GM18868 (cell line): ENCODE measurements around the gene SLC6A2.
"Not testable (repeated sequence)": the region's sequence is repeated elsewhere in the genome, so short reads cannot be mapped to it uniquely, and the experiment has no call there.

ENCODE experiments used
- ATAC-seq: cut with Tn5 transposase; IDR thresholded peaks from one replicate; pipeline ENCODE4 v1.9.1; 2021; ENCODE audit warnings: mild to moderate bottlenecking, moderate library complexity; ENCODE audit not compliant: unreplicated experiment

Gene SLC6A2

DNA sequence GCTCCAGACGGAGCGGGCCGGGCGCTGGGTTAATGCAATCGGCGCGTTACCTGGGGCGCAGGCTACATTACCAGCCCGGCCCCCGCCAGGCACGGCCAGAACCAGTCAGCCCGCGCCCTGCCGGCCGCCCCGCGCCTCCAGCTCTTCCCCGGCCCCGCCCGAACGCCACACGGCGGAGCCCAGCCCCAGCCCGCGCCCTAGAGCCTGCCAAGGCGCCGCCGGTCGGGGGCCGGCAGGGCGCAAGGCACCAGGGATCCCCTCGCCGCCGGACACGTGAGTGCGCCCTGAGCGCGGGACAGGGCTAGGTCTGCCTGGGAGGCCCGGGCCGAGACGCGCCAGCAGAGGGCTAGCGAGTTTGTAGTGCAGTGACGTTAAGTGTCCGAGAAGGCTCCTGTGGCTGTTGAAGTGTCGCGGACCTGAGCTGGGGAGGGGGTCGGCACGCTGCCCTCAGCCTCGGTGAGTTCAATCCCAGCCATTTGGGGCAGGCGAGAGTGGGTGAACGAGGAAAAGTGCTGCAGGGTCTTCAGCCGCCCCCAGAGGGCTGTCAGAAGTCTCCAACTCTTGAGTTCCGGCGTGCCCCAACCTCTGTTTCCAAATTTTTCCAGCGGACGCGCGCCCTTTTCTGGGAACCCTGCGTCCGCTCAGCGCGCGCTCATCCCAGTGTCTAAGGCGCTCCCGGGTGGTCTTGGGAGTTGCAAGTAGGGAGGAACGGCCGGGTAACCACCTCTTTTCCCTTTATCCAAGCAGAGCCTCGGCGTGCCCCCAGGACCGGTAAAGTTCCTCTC is at the start of gene SLC6A2:
SLC6A2 (plus strand) TSS at position 92 of the 785 bp plus-strand sequence. CDS start 707 bp downstream, outside the sequence.
- ATAC-seq: no peak

DNA sequence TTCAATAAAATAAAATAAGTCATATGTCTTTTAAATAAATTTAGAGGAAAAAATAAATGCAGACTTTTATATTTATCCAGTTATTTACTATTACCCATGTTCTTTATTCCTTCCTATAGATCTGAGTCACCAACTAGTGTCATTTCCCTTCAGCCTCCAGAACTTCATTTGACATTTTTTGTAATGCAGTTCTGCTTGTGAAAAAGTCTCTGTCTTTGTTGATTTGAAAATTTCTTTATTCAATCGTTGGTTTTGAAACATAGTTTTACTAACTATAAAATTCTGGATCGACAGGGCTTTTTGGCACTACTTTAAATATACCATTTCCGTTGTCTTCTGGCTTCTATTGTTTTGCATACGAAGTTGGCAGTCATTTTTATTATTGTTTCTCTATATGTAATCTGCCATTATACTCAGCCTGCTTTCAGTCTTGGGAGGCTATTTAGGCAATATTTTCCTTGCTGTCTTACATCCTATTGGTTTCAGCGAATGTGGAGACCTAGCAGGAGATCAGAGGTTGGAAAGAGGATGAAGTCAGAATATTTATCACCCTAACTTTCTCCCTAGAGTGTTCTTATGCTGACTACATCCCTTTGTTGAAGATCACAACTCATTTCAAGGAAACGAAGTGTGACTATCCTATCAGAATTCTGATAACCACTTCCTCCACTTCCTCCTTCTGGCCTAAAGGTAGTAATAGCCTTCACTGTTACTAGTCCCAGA is 42.0 kb upstream of the SLC6A2 start:
- no peak for ATAC-seq

DNA sequence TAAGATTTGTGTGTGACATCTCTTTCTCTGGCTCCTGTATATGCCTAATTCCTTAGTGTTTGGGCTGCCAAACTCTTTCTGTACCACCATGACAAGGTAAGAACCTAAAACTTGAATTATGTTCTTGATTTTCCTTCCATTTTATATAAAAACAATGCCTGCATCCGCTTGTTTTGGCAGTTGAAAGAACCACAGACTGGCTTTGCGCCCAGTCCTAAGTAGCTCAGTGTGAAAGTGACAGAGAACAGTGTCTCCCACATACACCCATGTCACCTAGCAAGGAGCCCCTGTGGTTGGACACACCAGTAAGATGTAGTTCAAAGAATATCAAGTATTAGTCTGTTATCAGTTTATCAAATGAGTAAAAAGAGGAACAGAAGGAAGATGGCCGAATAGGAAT is 40.7 kb upstream of the SLC6A2 start:
- ATAC-seq: no peak

- ATAC-seq: not testable (repeated sequence)
Measured at GRCh38 chr16:55615670-55616069, 40.1 kb upstream of the SLC6A2 start.

GRCh38 chr16:55621771-55622170 is 34.0 kb upstream of the SLC6A2 start:
- no peak for ATAC-seq

- no peak for ATAC-seq
Measured at GRCh38 chr16:55622272-55622671, 33.5 kb upstream of the SLC6A2 start.

DNA sequence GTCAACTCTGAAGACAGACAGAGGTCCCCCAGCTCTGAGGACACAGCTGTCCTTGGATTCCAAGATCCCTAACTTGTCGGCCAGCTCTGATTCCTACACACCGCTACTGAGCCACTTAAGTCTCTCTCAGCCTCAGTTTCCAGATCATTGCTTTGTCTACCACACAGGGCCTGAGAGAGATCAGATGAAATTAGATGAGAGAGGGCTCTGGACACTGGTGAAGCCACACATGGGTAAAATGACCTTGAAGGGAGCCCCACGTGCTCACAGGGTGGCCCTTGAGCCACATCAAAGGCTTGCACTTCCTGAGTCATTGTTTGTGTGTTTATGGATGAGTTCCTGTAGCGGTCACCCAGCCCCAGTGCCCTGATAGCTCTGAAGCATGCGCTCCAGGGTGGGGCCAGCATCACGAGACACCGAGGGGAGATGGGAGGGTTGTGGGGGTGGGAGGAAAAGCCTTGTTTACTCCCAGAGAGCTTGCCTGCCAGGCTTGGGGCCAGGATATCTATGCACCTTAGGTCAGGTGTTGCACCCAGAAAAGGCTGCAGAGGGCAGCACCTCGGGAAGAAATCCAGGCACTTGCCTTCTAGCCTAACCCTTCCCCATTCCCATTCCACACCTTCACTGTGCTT is 32.7 kb upstream of the SLC6A2 start:
- no peak for ATAC-seq

GRCh38 chr16:55623640-55624039 is 32.1 kb upstream of the SLC6A2 start:
- no peak for ATAC-seq

DNA sequence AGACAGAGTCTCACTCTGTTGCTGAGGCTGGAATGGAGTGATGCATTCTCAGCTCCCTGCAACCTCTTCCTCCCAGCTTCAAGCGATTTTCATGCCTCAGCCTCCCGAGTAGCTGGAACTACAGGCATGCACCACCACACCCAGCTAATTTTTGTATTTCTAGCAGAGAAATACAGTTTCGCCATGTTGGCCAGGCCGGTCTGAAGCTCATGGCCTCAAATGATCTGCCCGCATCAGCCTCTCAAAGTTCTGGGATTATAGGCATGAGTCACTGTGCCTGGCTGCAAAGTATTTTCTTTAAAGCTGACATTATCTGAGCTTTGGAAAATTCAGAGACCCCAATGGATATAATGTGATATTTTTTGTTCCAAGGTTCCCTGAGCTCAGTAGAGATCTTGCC is 31.1 kb upstream of the SLC6A2 start:
- no peak for ATAC-seq

DNA sequence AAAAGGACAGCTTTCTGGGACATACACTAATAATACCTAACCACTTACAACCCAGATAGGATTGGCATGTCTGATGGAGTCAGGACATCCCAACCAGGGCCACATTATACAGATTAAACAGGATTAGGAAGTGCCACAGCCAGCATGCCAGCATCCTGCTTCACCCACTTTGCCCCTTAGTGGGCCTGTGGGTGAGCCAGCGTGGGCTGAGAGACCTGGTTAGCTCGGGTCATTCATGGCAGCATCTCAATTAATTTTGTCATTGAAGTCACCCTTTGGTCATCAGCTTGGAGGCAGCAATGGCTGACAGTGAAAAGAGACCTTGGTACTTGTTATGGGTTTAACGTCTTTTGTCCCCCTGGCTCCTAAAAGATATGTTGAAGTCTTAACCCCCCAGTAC is 29.9 kb upstream of the SLC6A2 start:
- no peak for ATAC-seq

DNA sequence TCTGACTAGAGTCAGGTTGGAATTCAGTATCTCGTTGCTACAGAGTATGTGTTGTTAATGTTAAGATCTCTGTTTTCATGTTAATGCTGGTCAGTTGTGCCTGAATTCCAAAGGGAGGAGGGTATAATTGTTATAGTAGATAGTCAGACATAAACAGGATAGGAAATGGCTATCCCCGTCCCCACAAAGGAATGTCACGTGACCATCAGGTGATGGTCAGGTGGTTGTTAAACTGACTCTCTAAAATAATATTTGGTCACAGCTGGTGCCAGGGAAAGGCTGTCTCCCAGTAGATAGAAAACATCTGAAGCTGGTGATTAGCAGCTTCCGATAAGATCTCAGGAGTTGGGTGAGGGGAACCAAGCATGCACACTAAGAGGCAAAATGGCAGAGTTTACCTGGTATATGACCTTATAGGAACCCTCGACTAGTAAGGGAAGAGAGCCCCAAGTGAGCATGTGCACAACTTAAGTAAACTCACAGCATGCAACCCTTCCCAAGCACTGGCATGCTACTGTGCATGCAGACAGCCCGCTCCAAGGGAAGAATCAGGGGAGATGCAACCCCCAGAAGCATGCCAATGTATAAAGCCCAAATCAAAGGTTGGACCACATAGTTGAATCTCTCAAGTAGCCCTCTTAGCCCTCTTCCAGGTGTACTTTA is 27.4 kb upstream of the SLC6A2 start:
- no peak for ATAC-seq

- no peak for ATAC-seq
Measured at GRCh38 chr16:55630774-55631173, 25.0 kb upstream of the SLC6A2 start.

DNA sequence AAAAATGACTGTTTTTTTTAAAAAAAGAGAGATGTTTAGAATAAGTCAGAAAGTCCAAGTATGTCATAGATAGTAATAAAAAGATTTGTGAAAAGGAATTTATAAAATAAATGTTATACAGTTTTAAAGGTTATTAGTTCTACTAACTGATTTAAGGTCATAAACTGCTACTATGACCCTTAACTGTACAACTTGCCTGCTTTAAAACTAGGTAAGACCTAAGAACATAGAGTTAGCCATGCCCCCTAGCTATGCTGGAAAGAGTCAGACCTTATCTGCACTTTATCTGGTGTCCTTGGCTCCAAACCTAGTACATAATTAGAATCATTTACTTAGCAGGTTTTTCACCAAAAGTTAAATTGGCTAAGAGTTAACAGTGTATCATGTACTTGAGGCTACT is 23.5 kb upstream of the SLC6A2 start:
- no peak for ATAC-seq

DNA sequence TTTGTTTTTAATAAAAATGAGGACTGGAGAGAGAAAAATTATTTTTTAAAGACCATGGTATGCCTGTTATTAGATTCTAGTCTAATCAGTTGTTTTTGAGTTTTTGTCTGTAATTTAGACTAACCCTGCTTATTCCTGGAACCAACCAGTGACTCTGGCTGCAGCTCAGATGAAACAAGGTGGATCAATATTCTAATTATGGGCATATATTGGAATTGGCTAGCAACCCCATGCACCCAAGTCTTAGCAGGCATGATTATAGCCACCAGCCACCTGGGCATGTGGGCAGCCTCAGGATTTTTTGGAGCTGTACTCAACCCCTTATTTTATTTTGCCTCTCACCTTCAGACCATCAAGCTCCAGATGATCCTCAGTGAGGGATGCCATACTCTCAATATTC is 21.6 kb upstream of the SLC6A2 start:
- no peak for ATAC-seq

- no peak for ATAC-seq
Measured at GRCh38 chr16:55638256-55638655, 17.5 kb upstream of the SLC6A2 start.

DNA sequence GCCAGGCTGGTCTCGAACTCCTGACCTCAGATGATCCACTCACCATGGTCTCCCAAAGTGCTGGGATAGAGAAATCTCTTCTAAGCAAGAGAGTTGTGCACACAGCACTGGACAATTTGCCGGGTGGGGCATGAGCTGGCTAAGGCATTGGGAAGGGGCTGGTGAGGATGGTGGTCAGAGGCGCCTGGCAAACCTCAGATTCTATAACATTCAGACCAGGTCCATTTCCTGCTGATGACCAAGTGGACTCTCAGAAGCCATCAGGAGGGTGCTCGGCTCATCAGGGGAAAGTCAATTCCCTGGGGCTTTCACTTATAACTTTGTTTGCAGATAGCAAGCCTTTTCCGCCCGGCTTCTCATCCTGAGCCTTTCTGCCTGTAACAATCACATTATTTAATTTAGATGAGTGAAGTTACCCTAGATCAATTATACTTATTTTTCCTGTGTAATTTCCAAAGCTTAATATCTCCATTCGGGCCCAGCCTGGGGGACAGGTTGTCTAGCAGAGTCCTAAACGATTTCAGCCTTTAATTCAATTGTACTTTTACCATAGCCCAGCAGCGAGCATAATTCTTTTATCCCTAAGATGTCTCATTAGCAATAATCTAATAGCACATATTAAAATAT is 15.0 kb upstream of the SLC6A2 start:
- ATAC-seq: no peak

- no peak for ATAC-seq
Measured at GRCh38 chr16:55641430-55642056, 14.2 kb upstream of the SLC6A2 start.

GRCh38 chr16:55642611-55643010 is 13.2 kb upstream of the SLC6A2 start:
- no peak for ATAC-seq

DNA sequence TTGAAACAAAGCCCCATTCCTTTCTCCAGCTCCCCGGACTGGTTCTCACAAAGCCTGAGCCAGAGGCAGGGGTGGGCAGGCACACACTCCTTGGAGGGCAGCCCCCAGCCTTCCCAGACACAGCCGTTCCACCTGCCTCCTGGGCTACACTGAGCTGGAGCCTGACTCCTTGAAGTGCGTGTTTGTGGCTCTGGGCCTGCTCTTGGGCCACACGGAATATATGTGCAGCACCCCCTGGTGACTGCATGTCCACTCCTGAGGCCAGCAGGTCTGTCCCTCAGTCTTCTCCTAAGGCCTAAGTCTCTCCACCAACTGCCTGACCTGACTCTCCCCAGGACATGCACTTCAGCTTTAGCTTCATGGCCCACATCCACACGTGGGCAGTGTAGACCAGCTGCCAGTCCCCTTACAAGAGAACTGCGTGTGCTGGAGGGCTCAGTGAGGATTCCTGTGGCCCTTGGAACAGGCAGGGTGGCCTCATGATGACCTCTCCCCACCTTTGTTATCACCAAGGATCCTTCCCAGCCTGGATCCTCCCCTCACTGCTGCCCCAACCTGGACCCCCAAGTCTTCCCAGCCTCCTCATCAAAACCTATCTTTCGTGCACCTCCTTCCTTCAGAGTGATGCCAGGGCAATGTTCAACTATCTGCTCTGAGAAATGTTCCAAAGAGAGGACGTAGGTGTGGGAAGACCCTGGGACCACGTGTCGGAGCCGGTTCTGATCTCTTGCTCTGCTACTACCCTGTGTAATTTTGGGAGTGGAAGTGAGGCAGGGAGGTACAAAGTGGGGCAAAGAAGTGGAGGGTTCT is 12.4 kb upstream of the SLC6A2 start:
- no peak for ATAC-seq

- no peak for ATAC-seq
Measured at GRCh38 chr16:55645986-55646385, 9.8 kb upstream of the SLC6A2 start.
